ENCODE results near the gene HNRNPAB.
"Not testable (repeated sequence)": the region's sequence is repeated elsewhere in the genome, so short reads cannot be mapped to it uniquely, and the experiment has no call there.

The HNRNPAB gene

DNA sequence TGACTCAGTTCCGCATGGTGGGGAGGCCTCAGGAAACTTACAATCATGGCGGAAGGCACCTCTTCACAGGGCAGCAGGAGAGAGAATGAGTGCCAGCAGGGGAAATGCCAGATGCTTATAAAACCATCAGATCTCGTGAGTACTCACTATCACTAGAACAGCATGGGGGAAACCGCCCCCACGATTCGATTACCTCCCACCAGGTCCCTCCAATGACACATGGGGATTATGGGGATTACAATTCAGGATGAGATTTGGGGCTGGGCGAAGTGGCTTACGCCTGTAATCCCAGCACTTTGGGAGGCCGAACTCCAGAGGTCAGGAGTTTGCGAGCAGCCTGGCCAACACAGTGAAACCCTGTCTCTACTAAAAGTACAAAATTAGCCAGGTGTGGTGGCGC, 6.2 kb upstream of the HNRNPAB start:
- not testable (repeated sequence) for DNase-seq

DNA sequence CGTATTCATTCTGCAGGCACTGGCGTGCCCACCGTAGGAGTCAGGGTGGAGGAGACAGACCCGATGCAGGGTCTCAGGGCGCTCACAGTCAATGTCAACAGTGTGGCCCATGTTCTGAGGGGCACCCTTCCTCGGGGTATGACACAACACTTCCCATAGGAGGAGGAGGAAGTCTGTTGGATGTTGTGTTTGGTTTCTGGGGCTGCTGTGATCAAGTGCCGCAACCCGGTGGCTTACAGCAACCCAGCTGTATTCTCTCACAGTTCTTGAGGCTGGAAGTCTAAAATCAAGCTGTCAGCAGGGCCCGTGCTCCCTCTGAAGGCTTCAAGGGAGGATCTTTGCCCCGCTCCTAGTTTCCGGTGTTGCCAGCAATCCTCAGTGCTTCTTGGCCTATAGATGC, 5.6 kb upstream of the HNRNPAB start:
- no peak for DNase-seq

DNA sequence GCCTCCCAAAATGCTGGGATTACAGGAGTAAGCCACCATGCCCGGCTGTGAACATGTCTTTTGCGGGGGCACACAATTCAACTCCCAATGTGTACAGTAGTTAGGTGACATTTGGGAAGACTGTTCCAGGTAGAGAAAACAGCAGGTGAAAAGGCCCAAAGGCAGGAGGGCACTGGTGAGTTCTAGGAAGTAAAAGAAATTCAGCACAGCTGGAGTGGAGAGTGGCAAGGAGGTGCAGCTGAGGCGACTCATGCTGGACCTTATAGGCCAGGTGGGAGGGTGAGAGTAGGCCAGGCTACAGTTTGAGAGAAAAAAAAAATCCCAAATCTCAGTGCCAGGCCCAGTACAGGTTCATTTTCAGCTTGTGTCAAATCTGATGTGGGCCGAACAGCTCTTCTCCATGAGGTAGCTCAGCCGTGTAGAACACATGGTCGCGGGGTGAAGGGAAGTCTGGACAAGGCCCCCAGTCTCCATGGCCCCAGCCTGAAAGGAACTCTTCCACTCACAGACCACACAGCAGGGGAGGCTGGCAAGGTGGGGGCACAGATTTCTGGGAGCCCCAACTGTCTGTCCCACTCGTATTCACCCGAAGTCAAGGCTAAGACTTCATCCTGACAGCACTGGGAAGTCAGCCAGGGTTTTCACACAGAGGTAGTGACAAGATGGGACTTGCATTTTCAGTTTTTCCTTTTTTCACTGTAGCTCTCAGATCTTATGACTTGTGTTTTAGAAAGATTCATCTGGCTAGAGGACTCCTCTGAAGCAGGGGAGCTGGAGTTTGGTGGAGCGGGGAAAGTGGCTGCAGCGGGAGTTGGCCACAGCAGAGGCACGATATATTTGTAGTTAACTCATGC, 4.5 kb upstream of the HNRNPAB start:
- no peak for DNase-seq

DNA sequence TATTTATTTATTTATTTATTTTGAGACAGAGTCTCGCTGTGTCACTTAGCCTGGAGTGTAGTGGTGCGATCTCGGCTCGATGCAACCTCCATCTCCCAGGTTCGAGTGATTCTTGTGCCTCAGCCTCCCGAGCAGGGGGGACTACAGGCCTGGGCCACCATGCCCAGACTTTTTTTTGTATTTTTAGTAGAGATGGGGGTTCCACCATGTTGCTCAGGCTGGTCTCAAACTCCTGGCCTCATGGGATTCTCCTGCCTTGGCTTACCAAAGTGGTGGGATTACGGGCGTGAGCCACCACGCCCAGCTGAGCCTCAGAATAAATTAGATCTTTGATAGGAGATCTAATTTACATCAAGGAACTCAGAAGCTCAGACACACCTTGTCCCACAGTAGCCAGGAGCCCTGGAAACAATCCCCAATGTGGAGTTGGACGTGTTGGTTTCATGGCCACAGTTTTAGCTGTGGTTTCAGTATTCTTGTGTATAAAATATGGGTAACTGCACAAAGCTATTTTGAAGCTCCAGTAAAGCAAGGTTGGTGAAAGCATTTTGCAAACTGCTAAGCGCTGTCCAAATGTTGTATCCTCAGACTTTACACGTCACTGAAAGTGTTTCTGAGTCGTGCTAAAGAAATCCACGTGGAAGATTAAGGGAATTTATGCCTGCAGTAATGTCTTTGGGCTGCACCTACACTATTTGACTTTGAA, 3.0 kb upstream of the HNRNPAB start:
- DNase-seq: no peak

DNA sequence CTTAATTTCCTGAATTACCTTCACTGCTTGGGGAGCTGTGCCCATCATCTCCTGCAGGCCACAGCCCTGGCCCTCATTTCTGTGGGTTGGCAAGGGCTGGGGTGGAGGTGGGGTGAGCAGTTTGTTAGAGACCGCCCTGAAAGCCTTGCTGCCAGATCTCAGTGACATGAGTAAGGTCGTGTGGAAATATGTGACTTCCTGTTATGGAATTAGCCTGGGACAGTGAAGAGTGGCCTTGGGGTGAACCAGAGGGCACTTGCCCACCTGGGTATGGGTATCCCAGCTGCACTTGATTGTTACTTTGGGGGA, 2.5 kb upstream of the HNRNPAB start:
- DNase-seq: peak; percentile 47

DNA sequence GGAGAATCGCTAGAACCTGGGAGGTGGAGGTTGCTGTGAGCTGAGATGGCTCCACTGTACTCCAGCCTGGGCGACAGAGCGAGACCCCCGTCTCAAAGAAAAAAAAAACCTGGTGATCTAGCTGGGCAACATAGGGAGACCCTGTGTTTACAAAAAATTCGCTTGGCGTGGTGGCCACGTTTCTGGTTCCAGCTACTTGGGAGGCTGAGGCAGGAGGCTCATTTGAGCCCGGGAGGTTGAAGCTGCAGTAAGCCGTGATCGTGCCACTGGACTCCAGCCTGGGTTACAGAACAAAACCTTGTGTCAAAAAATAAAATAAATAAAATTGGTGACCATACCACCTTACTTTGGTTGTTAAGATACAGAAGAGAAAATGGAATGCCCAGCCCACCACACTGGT, 1.8 kb upstream of the HNRNPAB start:
- DNase-seq: no peak

DNA sequence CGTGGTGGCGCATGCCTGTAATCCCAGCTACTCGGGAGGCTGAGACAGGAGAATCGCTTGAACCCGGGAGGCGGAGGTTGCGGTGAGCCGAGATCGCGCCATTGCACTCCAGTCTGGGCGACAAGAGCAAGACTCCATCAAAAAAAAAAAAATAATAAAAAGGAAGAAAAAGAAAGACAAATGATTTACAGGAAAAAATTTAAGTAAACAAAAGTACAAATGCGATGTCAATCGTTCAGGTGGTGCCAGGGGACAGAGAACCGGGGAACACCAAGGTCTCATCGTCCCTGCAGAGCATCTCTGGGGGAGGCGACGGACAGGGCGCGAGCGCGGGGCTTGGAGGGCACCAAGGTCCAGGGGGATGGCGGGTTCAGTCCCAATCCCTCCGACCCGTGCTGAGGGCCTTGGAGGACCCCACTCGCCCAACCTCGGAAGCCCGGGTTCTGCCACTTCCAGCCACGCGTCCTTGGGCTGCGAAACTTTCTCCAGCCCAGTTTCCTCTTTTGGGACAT, 607 bp upstream of the HNRNPAB start:
- DNase-seq: no peak

DNA sequence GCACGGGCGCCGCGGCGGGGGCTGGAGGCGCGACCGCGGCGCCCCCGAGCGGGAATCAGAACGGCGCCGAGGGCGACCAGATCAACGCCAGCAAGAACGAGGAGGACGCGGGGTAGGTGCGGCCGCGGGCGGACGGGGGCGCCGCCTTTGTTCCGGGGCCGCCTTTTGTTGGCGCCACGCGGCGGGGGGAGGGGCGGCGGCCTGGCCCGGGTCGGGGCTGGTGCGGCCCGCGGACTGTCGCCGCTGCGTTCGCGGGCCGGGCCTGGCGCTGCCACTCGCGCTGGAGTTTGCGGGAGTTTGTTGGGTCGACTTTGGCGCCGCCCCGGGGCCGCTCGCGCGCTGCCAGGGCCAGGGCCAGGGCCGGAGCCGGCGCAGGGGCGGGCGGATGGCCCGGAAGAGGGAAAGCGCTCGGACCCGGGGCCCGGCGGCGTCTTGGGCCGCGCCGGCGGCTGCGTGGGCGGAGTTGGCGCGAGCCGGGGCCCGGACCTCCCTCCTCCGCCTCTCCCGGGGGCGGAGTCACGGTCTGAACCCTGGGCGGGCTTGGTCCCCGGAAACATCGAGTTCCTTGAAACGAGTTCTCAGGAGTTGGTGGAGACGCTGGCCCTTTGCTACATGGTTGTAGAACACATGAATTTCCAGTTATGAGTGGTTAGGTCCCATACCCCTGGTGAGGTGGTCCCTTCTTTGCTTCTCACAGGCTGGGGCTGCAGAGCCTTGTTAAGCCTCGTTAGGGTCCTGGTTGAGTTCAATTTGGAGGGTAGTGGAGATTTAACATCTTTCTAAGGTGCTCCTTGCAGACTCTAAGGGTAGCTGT, 809 bp downstream of the HNRNPAB start:
- peak; percentile 88 for DNase-seq

DNA sequence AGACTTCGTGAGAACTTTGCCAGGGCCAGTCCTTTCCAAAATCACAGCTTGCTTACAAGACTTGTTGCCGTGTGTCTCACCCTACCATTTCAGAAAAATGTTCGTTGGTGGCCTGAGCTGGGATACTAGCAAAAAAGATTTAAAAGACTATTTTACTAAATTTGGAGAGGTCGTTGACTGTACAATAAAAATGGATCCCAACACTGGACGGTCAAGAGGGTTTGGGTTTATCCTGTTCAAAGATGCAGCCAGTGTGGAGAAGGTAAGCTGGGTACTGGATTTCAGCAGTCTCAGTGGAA, 1.4 kb downstream of the HNRNPAB start:
- no peak for DNase-seq

DNA sequence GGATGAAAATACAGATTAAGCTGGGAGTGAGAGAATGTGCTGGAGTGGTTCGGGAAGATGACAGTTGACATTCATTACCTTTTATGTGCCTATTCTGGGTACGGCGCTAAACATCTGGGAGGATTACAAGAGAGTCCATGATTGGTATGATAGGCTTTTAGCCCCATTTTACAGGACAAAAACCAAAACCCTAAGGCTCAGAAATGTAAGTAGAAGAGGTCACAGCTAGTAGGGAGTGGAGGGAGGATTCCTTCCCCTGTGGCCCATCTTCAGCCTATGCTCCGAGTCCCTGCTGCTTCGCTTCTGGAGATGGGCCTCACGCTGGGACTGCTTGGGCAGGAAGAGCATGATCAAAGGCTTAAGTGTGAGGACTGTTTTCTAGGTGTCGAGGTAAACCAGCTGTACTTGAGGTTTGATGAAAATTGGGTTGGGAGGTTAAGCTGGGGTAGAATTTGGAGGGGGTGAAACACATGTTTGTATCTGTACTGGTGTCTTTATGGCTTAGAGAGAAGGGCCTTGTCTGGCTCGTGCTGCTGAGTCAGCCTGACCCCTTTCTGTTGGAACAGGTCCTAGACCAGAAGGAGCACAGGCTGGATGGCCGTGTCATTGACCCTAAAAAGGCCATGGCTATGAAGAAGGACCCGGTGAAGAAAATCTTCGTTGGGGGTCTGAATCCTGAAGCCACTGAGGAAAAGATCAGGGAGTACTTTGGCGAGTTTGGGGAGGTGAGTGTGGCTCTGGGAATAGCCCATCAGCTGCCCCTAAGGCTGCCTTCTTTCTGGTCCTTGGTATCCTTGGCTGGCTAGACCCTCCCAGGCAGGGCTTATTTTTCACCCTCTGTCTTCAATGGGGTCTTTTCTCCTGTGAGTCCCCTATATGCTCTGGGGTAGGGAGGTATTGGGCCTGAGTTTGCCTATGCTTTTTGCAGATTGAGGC, 2.1 kb downstream of the HNRNPAB start:
- no peak for DNase-seq

DNA sequence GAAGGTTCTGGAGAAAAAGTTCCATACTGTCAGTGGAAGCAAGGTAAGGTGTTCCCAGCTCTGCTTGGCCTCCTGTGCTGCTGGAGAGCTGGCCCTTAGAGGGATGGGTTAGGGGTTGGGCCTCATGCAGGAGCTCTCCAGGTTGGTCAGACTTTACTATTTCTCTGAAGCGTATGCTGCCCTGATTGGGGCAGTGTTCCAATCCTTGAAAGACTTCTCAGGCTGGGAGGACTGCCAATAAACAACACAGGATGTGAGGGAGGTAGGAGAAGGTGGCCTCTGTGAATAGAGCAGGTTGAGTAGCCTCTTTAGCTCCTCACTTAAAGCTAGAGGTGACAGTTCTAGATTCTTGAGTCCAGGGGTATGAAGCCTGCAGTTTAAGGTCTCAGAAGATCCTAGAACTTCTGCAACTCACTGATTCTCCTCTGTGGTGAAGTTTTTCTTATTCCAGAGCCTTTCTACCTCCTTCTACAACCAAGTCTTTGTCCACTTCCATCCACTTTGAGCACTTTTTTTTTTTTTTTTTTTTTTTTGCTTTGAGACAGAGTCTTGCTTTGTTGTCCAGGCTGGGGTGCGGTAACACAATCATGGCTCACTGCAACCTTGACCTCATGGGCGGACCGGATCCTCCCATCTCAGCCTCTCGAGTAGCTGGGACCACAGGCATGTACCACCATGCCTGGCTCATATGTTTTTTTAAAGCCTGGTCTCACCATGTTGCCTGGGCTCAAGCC, 3.0 kb downstream of the HNRNPAB start:
- DNase-seq: no peak

DNA sequence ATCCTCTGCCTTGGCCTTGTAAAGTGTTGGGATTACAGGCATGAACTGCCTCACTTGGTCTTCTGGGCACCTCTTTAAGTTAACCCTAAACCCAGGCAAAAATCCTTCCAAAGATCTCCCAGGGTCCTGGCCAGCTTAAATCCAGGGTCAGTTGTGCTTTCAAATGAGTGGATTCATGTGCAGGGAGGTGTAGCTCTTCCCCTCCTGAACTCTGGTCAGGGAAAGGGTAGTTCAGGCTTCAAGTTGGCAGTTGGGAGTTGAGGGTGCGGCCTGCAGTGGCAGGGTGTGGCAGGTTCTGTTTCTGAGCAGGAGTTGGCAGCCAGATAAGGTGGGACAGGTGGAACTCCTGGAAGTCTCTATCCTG, 3.6 kb downstream of the HNRNPAB start:
- DNase-seq: no peak

DNA sequence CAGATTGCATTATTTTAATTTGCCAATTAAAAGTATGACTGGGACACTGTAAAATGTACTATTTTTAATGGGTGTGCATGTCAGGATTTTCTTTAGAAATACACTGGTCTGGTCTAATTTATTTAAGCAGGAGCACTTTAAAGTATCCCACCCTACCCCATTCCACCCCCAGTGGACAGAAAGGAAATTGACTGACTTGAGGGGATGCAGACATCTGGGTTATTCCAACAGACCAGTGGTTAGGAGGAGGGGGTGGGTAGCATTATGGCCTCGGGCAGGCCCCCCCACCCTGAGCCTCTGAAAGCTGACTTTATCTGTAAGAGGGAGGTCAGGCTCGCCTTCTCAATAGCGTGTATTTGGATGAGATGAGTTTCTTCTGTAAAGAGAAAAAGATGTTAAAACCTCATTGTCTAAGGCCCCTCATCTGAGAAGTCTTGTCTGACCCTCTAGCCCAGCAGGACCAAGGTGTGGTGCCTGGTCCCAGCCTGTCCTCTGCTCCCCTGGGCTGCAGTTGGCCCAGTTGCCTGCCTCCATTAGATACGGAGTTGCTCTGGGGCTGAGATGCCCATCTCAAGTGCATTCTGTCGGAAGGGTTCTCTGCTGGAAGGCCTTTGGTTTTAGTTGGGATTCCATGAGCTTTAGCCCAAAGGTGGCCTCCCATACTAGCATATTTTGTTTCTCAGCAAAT, 4.4 kb downstream of the HNRNPAB start:
- DNase-seq: no peak

DNA sequence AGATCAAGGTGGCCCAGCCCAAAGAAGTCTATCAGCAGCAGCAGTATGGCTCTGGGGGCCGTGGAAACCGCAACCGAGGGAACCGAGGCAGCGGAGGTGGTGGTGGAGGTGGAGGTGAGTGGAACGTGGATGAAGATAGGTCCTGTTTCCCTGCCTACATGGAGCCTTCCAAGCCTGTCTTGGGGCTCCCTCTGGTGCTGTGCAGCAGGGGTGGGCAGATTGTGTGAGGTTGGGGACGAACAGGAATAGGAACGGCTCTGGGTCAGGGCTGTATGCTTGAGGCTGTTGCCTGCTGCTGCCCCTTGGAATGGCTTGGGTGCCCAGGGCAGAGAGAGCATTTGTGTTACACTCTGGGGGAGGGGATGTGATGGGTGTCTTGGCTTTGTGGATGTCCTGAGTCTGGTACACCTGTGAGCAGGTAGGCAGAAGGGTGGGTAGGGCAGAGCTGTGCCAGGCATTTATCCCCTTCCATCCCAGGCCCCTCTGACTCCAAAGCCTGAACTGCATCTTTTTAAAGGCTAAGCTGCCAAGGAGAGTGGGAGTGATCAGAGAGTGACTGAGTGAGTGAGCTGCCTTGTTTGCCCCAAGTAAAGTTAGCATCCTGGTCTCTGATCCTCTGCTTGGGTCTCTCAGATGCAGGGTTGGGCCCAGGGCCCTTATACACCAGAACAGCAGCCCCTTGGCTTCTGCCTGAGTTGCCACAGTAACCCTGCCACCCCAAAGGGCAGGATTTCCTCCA, 5.2 kb downstream of the HNRNPAB start:
- DNase-seq: no peak

DNA sequence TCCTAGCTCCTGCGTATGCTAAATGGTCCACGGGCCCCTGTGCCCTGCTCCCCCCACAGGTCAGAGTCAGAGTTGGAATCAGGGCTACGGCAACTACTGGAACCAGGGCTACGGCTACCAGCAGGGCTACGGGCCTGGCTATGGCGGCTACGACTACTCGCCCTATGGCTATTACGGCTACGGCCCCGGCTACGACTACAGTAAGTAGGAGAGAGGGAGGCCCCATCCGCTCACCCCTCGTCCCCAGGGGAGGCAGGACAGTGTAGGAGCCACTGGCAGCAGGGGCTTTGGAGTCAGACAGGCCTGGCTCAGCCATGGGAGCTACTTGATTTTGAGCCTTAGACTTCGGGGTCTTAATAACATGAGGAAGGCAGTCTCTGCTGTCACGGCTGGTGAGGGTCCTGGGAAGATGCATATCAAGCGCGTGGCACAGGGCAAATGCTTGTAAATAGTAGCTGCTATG, 5.8 kb downstream of the HNRNPAB start:
- no peak for DNase-seq

DNA sequence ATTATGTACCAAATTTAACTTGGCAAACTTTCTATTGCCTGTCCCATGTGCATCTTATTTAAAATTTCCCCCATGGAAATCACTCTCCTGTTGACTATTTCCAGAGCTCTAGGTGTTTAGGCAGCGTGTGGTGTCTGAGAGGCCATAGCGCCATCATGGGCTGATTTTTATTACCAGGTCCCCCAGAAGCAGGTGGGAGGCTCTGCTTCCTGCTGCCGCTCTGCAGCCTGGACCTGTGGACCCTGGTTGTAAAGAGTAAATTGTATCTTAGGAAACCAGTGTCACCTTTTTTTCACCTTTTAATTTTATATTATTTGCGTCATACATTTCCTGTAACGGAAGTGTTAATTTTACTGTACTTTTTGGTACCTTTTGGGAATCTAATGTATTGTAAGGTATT, 6.4 kb downstream of the HNRNPAB start:
- no peak for DNase-seq

DNA sequence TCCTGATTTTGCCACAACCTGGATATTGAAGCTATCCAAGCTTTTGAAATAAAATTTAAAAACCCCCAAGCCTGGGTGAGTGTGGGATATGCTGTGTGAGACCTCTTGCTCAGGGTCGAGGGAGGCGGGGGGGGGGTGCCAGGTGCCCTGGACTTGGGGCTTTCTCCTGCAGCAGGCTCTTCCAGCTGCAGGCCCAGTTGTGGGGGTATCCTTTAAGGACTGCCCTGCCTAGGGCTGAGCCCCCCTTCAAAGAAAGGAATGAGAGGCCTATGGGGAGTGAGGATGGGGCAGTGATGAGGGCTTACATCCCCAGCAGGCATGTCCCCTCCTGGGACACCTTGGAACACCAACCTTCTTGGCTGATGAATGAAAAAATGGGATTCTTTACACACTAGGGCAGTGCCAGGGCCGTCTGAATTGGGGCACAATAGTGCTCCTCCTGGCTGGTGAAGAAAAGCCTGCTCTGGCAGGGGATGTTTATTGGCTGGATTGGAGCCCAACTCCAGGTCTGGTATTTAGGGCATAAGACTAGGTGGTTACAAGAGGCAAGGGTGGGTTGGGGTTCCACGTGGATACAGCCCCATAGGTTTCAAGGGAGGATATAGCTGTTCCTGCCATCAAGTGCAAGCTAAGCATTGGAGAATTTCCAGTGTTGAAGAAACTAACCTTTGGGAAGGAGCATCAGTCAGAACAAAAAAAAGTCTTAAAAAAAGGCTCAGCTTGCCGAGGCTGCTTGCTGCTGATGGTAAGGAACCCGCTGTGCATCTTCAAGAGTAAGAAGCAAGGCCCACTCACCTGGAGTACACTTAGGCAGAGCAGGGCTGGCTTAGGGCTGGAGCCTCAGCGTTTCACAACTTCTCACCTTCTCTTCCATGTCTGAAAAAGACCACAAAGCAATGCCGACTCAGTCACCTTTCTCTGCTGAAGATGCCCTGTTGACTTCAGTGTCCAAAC, 7.0 kb downstream of the HNRNPAB start:
- DNase-seq: no peak

DNA sequence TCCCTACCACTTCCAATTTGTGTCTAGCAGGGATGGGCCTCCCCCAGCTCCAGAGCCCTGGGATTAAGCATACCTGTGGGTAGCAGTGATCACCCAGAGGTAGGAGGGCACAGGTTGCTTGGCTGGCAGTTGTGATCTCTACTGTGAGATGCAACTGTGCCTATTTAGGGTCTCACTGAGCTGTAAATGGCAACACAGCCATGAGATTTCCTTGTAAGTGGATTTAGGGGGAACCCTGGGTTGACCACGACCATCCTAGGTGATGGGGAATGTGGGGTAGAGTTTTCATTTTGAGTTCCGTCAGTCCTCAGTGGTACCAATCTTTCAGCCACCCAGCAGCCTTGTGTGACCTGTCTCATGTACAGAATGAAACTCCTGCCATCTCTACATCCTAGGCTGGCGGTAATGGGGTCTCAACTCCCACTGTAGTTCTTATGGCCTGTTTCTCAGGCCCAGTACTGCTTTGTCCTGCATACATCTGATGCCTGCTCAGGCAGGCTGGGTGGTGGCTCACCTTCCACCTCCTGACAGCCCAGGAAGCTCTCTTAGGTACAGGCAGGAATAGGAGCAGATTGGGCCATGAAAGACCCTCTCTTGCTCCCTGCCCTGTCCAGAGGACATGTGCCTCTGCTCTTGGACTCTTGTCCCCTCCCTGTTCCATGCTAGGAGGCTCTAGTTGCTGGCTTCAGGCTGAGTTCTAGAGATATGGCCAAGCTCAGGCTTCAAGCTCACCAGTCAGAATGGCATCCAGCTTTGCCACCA, 8.1 kb downstream of the HNRNPAB start:
- DNase-seq: no peak

Measured in suppressor macrophage treated with lipopolysaccharide for 4 hours (primary cell).